ENCODE measurements around the gene SMAD2.

DNA sequence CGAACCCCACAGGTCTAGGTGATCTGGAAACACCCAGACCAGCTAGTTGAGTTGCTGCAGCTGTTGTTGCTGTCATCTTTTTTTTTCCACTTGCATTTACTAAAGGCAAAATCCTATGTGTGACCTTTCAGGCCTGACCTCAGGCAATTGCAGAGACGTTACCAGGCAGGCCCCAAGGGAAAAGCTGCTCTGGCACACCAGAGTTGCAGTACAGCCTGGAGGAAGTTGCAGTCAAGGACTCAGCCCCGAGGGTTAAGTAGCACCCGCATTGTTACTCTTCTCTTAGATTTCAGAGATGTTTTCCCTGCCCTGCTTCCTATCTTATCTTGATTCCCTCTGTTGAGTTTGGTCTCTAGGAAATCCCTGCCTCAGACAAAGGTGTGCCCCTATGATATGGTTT is 45.2 kb upstream of the SMAD2 start:
- no peak for TF ChIP-seq MYC (IDR thresholded peaks at IDR 0.05; ENCODE audit: borderline replicate concordance, low read length)
- TF ChIP-seq CTCF (IDR thresholded peaks at IDR 0.05): no peak
- no peak for TF ChIP-seq POLR2A (IDR thresholded peaks at IDR 0.05; ENCODE audit: low read length)
- no peak for TF ChIP-seq RCOR1 (IDR thresholded peaks at IDR 0.05; ENCODE audit: low read depth, low read length)
- no peak for TF ChIP-seq CBX2 (IDR thresholded peaks at IDR 0.05; ENCODE audit: borderline replicate concordance, low read depth)
- no peak for TF ChIP-seq RFX5 (IDR thresholded peaks at IDR 0.05)
- TF ChIP-seq, protein P1, sequence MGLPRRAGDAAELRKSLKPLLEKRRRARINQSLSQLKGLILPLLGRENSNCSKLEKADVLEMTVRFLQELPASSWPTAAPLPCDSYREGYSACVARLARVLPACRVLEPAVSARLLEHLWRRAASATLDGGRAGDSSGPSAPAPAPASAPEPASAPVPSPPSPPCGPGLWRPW (IDR thresholded peaks at IDR 0.05): no peak
- no peak for TF ChIP-seq ELK1 (IDR thresholded peaks at IDR 0.05; ENCODE audit: low read depth, low read length)
